Liver (tissue), 9 donors: ENCODE measurements around the gene DMAP1. TPM values are rescaled to one million over a fixed set of nuclear protein-coding genes. Genes with fewer than 3 reads are reported as not detected.

ENCODE experiments used
- DNase-seq: peaks from one replicate; pipeline ENCODE4 v3.0.0-alpha.2; 2017; ENCODE audit warnings: low spot score
- H3K27ac ChIP-seq, 2 donors: one replicate each; pipeline ENCODE4 v1.7.0; 2013; ENCODE audit warnings: inconsistent platforms in 2 of 2, low read length in 2 of 2, control low read depth in 1 of 2, low read depth in 1 of 2, mild to moderate bottlenecking in 1 of 2
- H3K27me3 ChIP-seq, 4 donors: one replicate each; pipeline versions ENCODE4 v1.6.1 to v1.7.0; 2013; ENCODE audit warnings: low read length in 3 of 4, inconsistent platforms in 1 of 4, mild to moderate bottlenecking in 1 of 4, moderate library complexity in 1 of 4; ENCODE audit not compliant: control insufficient read depth in 4 of 4, insufficient read depth in 4 of 4
- H3K36me3 ChIP-seq, 4 donors: one replicate each; pipeline versions ENCODE4 v1.6.1 to v1.7.0; 2013; ENCODE audit warnings: low read length in 3 of 4, mild to moderate bottlenecking in 3 of 4, low read depth in 1 of 4, moderate library complexity in 1 of 4; ENCODE audit not compliant: control insufficient read depth in 4 of 4, insufficient read depth in 3 of 4
- H3K4me1 ChIP-seq, 4 donors: one replicate each; pipeline versions ENCODE4 v1.6.1 to v1.7.0; 2013; ENCODE audit warnings: low read length in 3 of 4, mild to moderate bottlenecking in 3 of 4, moderate library complexity in 1 of 4; ENCODE audit not compliant: control insufficient read depth in 4 of 4, insufficient read depth in 4 of 4
- H3K4me3 ChIP-seq, 3 donors: one replicate each; pipeline versions ENCODE4 v1.6.1 to v1.7.0; 2013; ENCODE audit warnings: low read length in 3 of 3, control low read depth in 1 of 3, low read depth in 1 of 3, mild to moderate bottlenecking in 1 of 3
- H3K9ac ChIP-seq, 2 donors: one replicate each; pipeline ENCODE4 v1.7.0; 2013; ENCODE audit warnings: low read length in 2 of 2, mild to moderate bottlenecking in 2 of 2, moderate library complexity in 2 of 2, control low read depth in 1 of 2, low read depth in 1 of 2
- H3K9me3 ChIP-seq, 4 donors: one replicate each; pipeline versions ENCODE4 v1.6.1 to v1.7.0; 2013; ENCODE audit warnings: low read length in 3 of 4; ENCODE audit not compliant: control insufficient read depth in 4 of 4
- ATF3 ChIP-seq: IDR thresholded peaks from 2 replicates; pipeline ENCODE4 v1.6.1; 2016; ENCODE audit warnings: antibody characterized with exemption
- CTCF ChIP-seq: fragments of 150-350 bp; IDR thresholded peaks from 2 replicates; pipeline ENCODE4 v1.5.1; 2017; ENCODE audit warnings: improper control_type of control experiment, low read depth, low read length; ENCODE audit not compliant: missing input control
- EGR1 ChIP-seq, 2 donors: IDR thresholded peaks; 2 replicates each; pipeline ENCODE4 v1.6.1; 2016 to 2018; ENCODE audit warnings: antibody characterized with exemption in 2 of 2, low read depth in 2 of 2
- FOXA1 ChIP-seq: IDR thresholded peaks from 2 replicates; pipeline ENCODE4 v1.6.1; 2016; ENCODE audit warnings: antibody characterized with exemption
- FOXA2 ChIP-seq: IDR thresholded peaks from 2 replicates; pipeline ENCODE4 v1.6.1; 2016; ENCODE audit warnings: antibody characterized with exemption
- GABPA ChIP-seq, 2 donors: IDR thresholded peaks in 1 of 2; conservative IDR thresholded peaks in 1 of 2; 2 replicates each; pipeline ENCODE4 v1.6.1; 2016; ENCODE audit warnings: antibody characterized with exemption in 2 of 2, mild to moderate bottlenecking in 1 of 2, moderate library complexity in 1 of 2
- HNF4A ChIP-seq, 2 donors: conservative IDR thresholded peaks; 2 replicates each; pipeline ENCODE4 v1.6.1; 2016; ENCODE audit warnings: antibody characterized with exemption in 2 of 2, mild to moderate bottlenecking in 2 of 2
- HNF4G ChIP-seq: IDR thresholded peaks from 2 replicates; pipeline ENCODE4 v1.6.1; 2016; ENCODE audit warnings: antibody characterized with exemption
- JUND ChIP-seq, 2 donors: IDR thresholded peaks; 2 replicates each; pipeline ENCODE4 v1.6.1; 2016; ENCODE audit warnings: antibody characterized with exemption in 2 of 2
- NR2F2 ChIP-seq: IDR thresholded peaks from 2 replicates; pipeline ENCODE4 v1.6.1; 2016; ENCODE audit warnings: antibody characterized with exemption
- RAD21 ChIP-seq, 2 donors: IDR thresholded peaks; 2 replicates each; pipeline ENCODE4 v1.6.1; 2016; ENCODE audit warnings: antibody characterized with exemption in 2 of 2, mild to moderate bottlenecking in 2 of 2
- RXRA ChIP-seq, 2 donors: IDR thresholded peaks; 2 replicates each; pipeline ENCODE4 v1.6.1; 2017 to 2018; ENCODE audit warnings: antibody characterized with exemption in 2 of 2, mild to moderate bottlenecking in 1 of 2
- SP1 ChIP-seq: IDR thresholded peaks from 2 replicates; pipeline ENCODE4 v1.6.1; 2018; ENCODE audit warnings: antibody characterized with exemption, mild to moderate bottlenecking
- TAF1 ChIP-seq: conservative IDR thresholded peaks from 2 replicates; pipeline ENCODE4 v1.6.1; 2016; ENCODE audit warnings: antibody characterized with exemption, mild to moderate bottlenecking
- YY1 ChIP-seq: IDR thresholded peaks from 2 replicates; pipeline ENCODE4 v1.6.1; 2016; ENCODE audit warnings: antibody characterized with exemption, mild to moderate bottlenecking
- ZBTB33 ChIP-seq: IDR thresholded peaks from 2 replicates; pipeline ENCODE4 v1.6.1; 2016; ENCODE audit warnings: antibody characterized with exemption
- WGBS: extraction: QIAGEN DNeasy Blood & Tissue Kit; methylation state at CpG from one replicate; pipeline ENCODE4 v1.1.7; 2013; 5-methylcytosine and 5-hydroxymethylcytosine counted together
- polyA plus RNA-seq, 2 donors: library from polyadenylated mRNA; stranded (reverse) in 1 of 2; unstranded in 1 of 2; fragments of 200-250 nt in 1 of 2; fragments of >200 nt in 1 of 2; fragmentation: Nextera tagmentation in 1 of 2; extraction: Ambion mirVana in 1 of 2; gene quantifications; one replicate each; pipeline versions ENCODE4 v1.2.1 to v1.2.3, GENCODE V29; 2013 to 2015
- total RNA-seq, 2 donors: library from RNA; depleted of rRNA; stranded (reverse); fragments of >200 nt; gene quantifications; one replicate each; pipeline ENCODE4 v1.2.3, GENCODE V29; 2014
- TF ChIP-seq, protein P1 (sequence below): IDR thresholded peaks from 2 replicates; pipeline ENCODE4 v1.6.1; 2016; ENCODE audit warnings: antibody characterized with exemption
- TF ChIP-seq, protein P2 (sequence below): IDR thresholded peaks from 2 replicates; pipeline ENCODE4 v1.6.1; 2016; ENCODE audit warnings: antibody characterized with exemption, mild to moderate bottlenecking
- donor health status: healthy.
- donor health status: healthy.
- donor health status: healthy.
- donor health status: healthy.
- donor health status: healthy.

DMAP1 gene
- total and polyA plus RNA-seq, 4 donors = 15.3 to 24.8 (median 18.3) TPM

- H3K27ac ChIP-seq = no peak overlapping the region
Observed at GRCh38 chr1:44225761-44226160, 12.5 kb downstream of the DMAP1 start.

More at GRCh38 chr1:44225761-44226160, 12.5 kb downstream of the DMAP1 start:
- Histone ChIP-seq H3K36me3 (peaks cover 2 to 14% (median 6%) of the 10 kb centered on the region in 4 donors), H3K27me3 (no peaks in the 10 kb centered on the region), H3K9ac (no peak overlapping the region), H3K4me3 (no peak overlapping the region), H3K9me3 (no peaks in the 10 kb centered on the region), H3K4me1 (no peaks in the 10 kb centered on the region)
- no peak for DNase-seq
- WGBS = 96% methylated on average over 2 of the region's 2 CpGs
- TF ChIP-seq TAF1 (no peak), FOXA1 (no peak), EGR1 (IDR thresholded peaks at IDR 0.05; ENCODE audit: low read depth in 2 of 2) (no peak), FOXA2 (no peak), RAD21 (IDR thresholded peaks at IDR 0.05) (no peak), SP1 (no peak), HNF4G (no peak), RXRA (IDR thresholded peaks at IDR 0.05) (no peak), YY1 (no peak), CTCF (no peak), JUND (IDR thresholded peaks at IDR 0.05) (no peak), ATF3 (no peak), ZBTB33 (no peak), NR2F2 (no peak), HNF4A (conservative IDR thresholded peaks at IDR 0.05) (no peak), GABPA (IDR thresholded peaks at IDR 0.05 in 1 of 2, conservative IDR thresholded peaks at IDR 0.05 in 1 of 2) (no peak)
- TF ChIP-seq, protein P1, sequence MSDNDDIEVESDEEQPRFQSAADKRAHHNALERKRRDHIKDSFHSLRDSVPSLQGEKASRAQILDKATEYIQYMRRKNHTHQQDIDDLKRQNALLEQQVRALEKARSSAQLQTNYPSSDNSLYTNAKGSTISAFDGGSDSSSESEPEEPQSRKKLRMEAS = no peak
- TF ChIP-seq, protein P2, sequence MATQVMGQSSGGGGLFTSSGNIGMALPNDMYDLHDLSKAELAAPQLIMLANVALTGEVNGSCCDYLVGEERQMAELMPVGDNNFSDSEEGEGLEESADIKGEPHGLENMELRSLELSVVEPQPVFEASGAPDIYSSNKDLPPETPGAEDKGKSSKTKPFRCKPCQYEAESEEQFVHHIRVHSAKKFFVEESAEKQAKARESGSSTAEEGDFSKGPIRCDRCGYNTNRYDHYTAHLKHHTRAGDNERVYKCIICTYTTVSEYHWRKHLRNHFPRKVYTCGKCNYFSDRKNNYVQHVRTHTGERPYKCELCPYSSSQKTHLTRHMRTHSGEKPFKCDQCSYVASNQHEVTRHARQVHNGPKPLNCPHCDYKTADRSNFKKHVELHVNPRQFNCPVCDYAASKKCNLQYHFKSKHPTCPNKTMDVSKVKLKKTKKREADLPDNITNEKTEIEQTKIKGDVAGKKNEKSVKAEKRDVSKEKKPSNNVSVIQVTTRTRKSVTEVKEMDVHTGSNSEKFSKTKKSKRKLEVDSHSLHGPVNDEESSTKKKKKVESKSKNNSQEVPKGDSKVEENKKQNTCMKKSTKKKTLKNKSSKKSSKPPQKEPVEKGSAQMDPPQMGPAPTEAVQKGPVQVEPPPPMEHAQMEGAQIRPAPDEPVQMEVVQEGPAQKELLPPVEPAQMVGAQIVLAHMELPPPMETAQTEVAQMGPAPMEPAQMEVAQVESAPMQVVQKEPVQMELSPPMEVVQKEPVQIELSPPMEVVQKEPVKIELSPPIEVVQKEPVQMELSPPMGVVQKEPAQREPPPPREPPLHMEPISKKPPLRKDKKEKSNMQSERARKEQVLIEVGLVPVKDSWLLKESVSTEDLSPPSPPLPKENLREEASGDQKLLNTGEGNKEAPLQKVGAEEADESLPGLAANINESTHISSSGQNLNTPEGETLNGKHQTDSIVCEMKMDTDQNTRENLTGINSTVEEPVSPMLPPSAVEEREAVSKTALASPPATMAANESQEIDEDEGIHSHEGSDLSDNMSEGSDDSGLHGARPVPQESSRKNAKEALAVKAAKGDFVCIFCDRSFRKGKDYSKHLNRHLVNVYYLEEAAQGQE = no peak
